ENCODE data around the gene S100A16.
A peak's percentile ranks its signal among the peaks of the same experiment; 100 is the strongest.

S100A16 gene

GRCh38 chr1:153616917-153617311, 4.0 kb upstream of the S100A16 start:
- no peak for DNase-seq (ENCODE audit: low read depth in 2 of 2)
- H3K4me3 ChIP-seq (replicated peaks in 1 of 2; ENCODE audit: low read depth in 2 of 2, low read length in 2 of 2) = no peak overlapping the region
- TF ChIP-seq CTCF (IDR thresholded peaks at IDR 0.05; ENCODE audit: low read depth, low read length) = no peak

- DNase-seq (ENCODE audit: low read depth in 2 of 2) = no peak
- no peak within 1 kb of the TSS for H3K4me3 ChIP-seq (replicated peaks in 1 of 2; ENCODE audit: low read depth in 2 of 2, low read length in 2 of 2)
- no peak for TF ChIP-seq CTCF (IDR thresholded peaks at IDR 0.05; ENCODE audit: low read depth, low read length)
These were observed 3.4 kb upstream of the S100A16 start, which contains the start of gene S100A14 for GRCh38 chr1:153616144-153616916. Gene S100A14, minus strand, starts transcription at chr1:153616325. Its CDS starts 467 bp downstream, at chr1:153615858.

GRCh38 chr1:153615406-153615805, 2.5 kb upstream of the S100A16 start:
- no peak overlapping the region for H3K4me3 ChIP-seq (replicated peaks in 1 of 2; ENCODE audit: low read depth in 2 of 2, low read length in 2 of 2)
- TF ChIP-seq CTCF (IDR thresholded peaks at IDR 0.05; ENCODE audit: low read depth, low read length) = no peak
- no peak for DNase-seq (ENCODE audit: low read depth in 2 of 2)

GRCh38 chr1:153614906-153615305, 2.0 kb upstream of the S100A16 start:
- H3K4me3 ChIP-seq (replicated peaks in 1 of 2; ENCODE audit: low read depth in 2 of 2, low read length in 2 of 2) = no peak overlapping the region
- no peak for DNase-seq (ENCODE audit: low read depth in 2 of 2)
- no peak for TF ChIP-seq CTCF (IDR thresholded peaks at IDR 0.05; ENCODE audit: low read depth, low read length)

GRCh38 chr1:153614189-153614900, 1.4 kb upstream of the S100A16 start:
- no peak overlapping the region for H3K4me3 ChIP-seq (replicated peaks in 1 of 2; ENCODE audit: low read depth in 2 of 2, low read length in 2 of 2)
- no peak for DNase-seq (ENCODE audit: low read depth in 2 of 2)
- TF ChIP-seq CTCF (IDR thresholded peaks at IDR 0.05; ENCODE audit: low read depth, low read length) = peak; percentile 7

GRCh38 chr1:153613406-153613805, 469 bp upstream of the S100A16 start:
- H3K4me3 ChIP-seq (replicated peaks in 1 of 2; ENCODE audit: low read depth in 2 of 2, low read length in 2 of 2) = peak overlapping the region in 1 of 2 donors; percentile 77
- TF ChIP-seq CTCF (IDR thresholded peaks at IDR 0.05; ENCODE audit: low read depth, low read length) = no peak
- DNase-seq (ENCODE audit: low read depth in 2 of 2) = no peak
